Neural progenitor cell (in vitro differentiated cells): ENCODE data around the gene TMUB2.

ENCODE experiments used
- CTCF ChIP-seq: fragments of 200-600 bp; sonication (generic); IDR thresholded peaks from 2 replicates; pipeline ENCODE4 v1.5.1; 2017; ENCODE audit warnings: antibody characterized with exemption, mild to moderate bottlenecking
- EZH2 ChIP-seq: fragments of 200-600 bp; sonication (generic); IDR thresholded peaks from 2 replicates; pipeline ENCODE4 v1.6.1; 2017; ENCODE audit warnings: antibody characterized with exemption, mild to moderate bottlenecking, moderate library complexity
- EZH2phosphoT487 ChIP-seq: fragments of 200-600 bp; sonication (generic); IDR thresholded peaks from 2 replicates; pipeline ENCODE4 v1.6.1; 2017; ENCODE audit warnings: antibody characterized with exemption

GRCh38 chr17:44159519-44160210 lies 27.1 kb upstream of the TMUB2 start:
- TF ChIP-seq EZH2 (no peak), CTCF (no peak), EZH2phosphoT487 (no peak)
